GM12892 (cell line): Measurements from ENCODE around the gene CERS6.

Source experiments
- POLR2A ChIP-seq: IDR thresholded peaks from 2 replicates; pipeline ENCODE4 v1.6.1; 2011; ENCODE audit warnings: low read depth, low read length, control low read depth
- POLR2AphosphoS5 ChIP-seq: IDR thresholded peaks from 2 replicates; pipeline ENCODE4 v1.6.1; 2011; ENCODE audit warnings: low read depth, low read length, control low read depth
- TAF1 ChIP-seq: IDR thresholded peaks from 2 replicates; pipeline ENCODE4 v1.6.1; 2011; ENCODE audit warnings: low read depth, mild to moderate bottlenecking, control low read depth, low read length, borderline replicate concordance

GRCh38 chr2:168713325-168713724, 257.3 kb downstream of the CERS6 start:
- no peak for TF ChIP-seq POLR2AphosphoS5
- no peak for TF ChIP-seq POLR2A
- TF ChIP-seq TAF1: no peak
